HepG2 (cell line): Measurements from ENCODE around the gene CTXN1. TPM values are rescaled to one million over a fixed set of nuclear protein-coding genes. Genes with fewer than 3 reads are reported as not detected.

ENCODE experiments used
- AGO2 ChIP-seq: fragments of 200-400 bp; formaldehyde crosslinking; optimal IDR thresholded peaks from 2 replicates; pipeline ENCODE3; 2017; ENCODE audit warnings: mild to moderate bottlenecking, low read depth, low read length, moderate library complexity
- CBX1 ChIP-seq: IDR thresholded peaks from one replicate; pipeline ENCODE4 v1.6.1; 2016; ENCODE audit warnings: antibody characterized with exemption, low read depth
- CEBPG ChIP-seq: IDR thresholded peaks from 2 replicates; pipeline ENCODE4 v1.6.1; 2016
- GLMP ChIP-seq: sonication (generic); formaldehyde crosslinking; IDR thresholded peaks from 2 replicates; pipeline ENCODE4 v1.9.0; 2021; ENCODE audit warnings: missing genetic modification reagents, mild to moderate bottlenecking, borderline replicate concordance
- KDM3A ChIP-seq: IDR thresholded peaks from 2 replicates; pipeline ENCODE4 v1.6.1; 2018; ENCODE audit warnings: low read depth, missing compliant biosample characterization
- NBN ChIP-seq: fragments of 450-650 bp; conservative IDR thresholded peaks from 2 replicates; pipeline ENCODE4 v1.6.1; 2017
- POLR2A ChIP-seq, 2 experiments: IDR thresholded peaks; 2 replicates each; pipeline ENCODE4 v1.6.1; 2011; ENCODE audit warnings: low read depth in 2 of 2, low read length in 2 of 2, mild to moderate bottlenecking in 1 of 2, moderate library complexity in 1 of 2; ENCODE audit not compliant: insufficient read depth in 1 of 2
- RARA ChIP-seq: IDR thresholded peaks from 2 replicates; pipeline ENCODE4 v1.6.1; 2016; ENCODE audit warnings: missing genetic modification reagents, missing compliant biosample characterization
- SKIL ChIP-seq: sonication (generic); formaldehyde crosslinking; IDR thresholded peaks from 2 replicates; pipeline ENCODE4 v1.8.0; 2022; ENCODE audit warnings: missing genetic modification reagents, mild to moderate bottlenecking, moderate library complexity, borderline replicate concordance
- SP1 ChIP-seq, 2 experiments: fragments of 450-650 bp in 1 of 2; sonication (generic) in 1 of 2; formaldehyde crosslinking in 1 of 2; IDR thresholded peaks; 2 replicates each; pipeline versions ENCODE4 v1.4.0 to v1.6.1; 2016 to 2020; ENCODE audit warnings: missing genetic modification reagents in 1 of 2
- SRSF9 ChIP-seq: fragments of 200-400 bp; formaldehyde crosslinking; IDR thresholded peaks from 2 replicates; pipeline ENCODE4 v1.6.1; 2018; ENCODE audit warnings: borderline replicate concordance, mild to moderate bottlenecking, low read depth, low read length; ENCODE audit not compliant: insufficient read depth, poor library complexity, severe bottlenecking
- TFAP4 ChIP-seq: sonication (generic); IDR thresholded peaks from 2 replicates; pipeline ENCODE4 v1.6.1; 2016; ENCODE audit warnings: low read depth, borderline replicate concordance
- ZFX ChIP-seq: sonication (generic); formaldehyde crosslinking; IDR thresholded peaks from 2 replicates; pipeline ENCODE4 v1.4.0; 2020; ENCODE audit warnings: mild to moderate bottlenecking, low read depth, missing genetic modification reagents, moderate library complexity
- ZNF207 ChIP-seq: fragments of 450-650 bp; IDR thresholded peaks from 2 replicates; pipeline ENCODE4 v1.6.1; 2016; ENCODE audit warnings: antibody characterized with exemption, borderline replicate concordance
- ZNF431 ChIP-seq: sonication (generic); formaldehyde crosslinking; IDR thresholded peaks from 2 replicates; pipeline ENCODE4 v1.9.0; 2022; ENCODE audit warnings: missing genetic modification reagents, low read depth, mild to moderate bottlenecking, borderline replicate concordance
- ZNF501 ChIP-seq: sonication (generic); formaldehyde crosslinking; IDR thresholded peaks from 2 replicates; pipeline ENCODE4 v1.5.1; 2020; ENCODE audit warnings: mild to moderate bottlenecking, moderate library complexity, missing genetic modification reagents
- ZNF512 ChIP-seq: sonication (generic); formaldehyde crosslinking; IDR thresholded peaks from 2 replicates; pipeline ENCODE4 v1.4.0; 2020; ENCODE audit warnings: mild to moderate bottlenecking, missing genetic modification reagents
- ZNF766 ChIP-seq: sonication (generic); formaldehyde crosslinking; IDR thresholded peaks from 2 replicates; pipeline ENCODE4 v1.5.0; 2020; ENCODE audit warnings: missing genetic modification reagents, borderline replicate concordance
- ZNF891 ChIP-seq: sonication (generic); formaldehyde crosslinking; IDR thresholded peaks from 2 replicates; pipeline ENCODE4 v1.5.0; 2020; ENCODE audit warnings: mild to moderate bottlenecking, missing genetic modification reagents
- polyA plus RNA-seq, 8 experiments: library from polyadenylated mRNA; depleted of rRNA in 3 of 8; stranded (reverse) in 7 of 8; unstranded in 1 of 8; fragments of >200 nt; fragmentation: Illumina TruSeq in 4 of 8; extraction: Trizol in 4 of 8; gene quantifications; 2 replicates each; pipeline versions ENCODE4 v1.2.1 to v1.2.3, GENCODE V29; 2011 to 2016; ENCODE audit warnings: low read depth in 4 of 8, missing spikeins in 1 of 8, mixed read lengths in 1 of 8; ENCODE audit not compliant: insufficient read depth in 1 of 8
- total RNA-seq, 5 experiments: library from RNA; depleted of rRNA; stranded (reverse); fragments of >200 nt; fragmentation: Illumina TruSeq; extraction: Trizol; gene quantifications; 2 replicates each; pipeline ENCODE4 v1.2.3, GENCODE V29; 2016; ENCODE audit warnings: low read depth in 1 of 5
- TF ChIP-seq, protein P1 (sequence below): sonication (generic); formaldehyde crosslinking; IDR thresholded peaks from 2 replicates; pipeline ENCODE4 v1.5.1; 2020; ENCODE audit warnings: mild to moderate bottlenecking, missing genetic modification reagents, moderate library complexity

CTXN1 gene
- total and polyA plus RNA-seq, 2 of the 13 experiments (the other 11 are each of a cell fraction or from before 2014, with no cell fraction given): 0.11 TPM; not detected in 1

DNA sequence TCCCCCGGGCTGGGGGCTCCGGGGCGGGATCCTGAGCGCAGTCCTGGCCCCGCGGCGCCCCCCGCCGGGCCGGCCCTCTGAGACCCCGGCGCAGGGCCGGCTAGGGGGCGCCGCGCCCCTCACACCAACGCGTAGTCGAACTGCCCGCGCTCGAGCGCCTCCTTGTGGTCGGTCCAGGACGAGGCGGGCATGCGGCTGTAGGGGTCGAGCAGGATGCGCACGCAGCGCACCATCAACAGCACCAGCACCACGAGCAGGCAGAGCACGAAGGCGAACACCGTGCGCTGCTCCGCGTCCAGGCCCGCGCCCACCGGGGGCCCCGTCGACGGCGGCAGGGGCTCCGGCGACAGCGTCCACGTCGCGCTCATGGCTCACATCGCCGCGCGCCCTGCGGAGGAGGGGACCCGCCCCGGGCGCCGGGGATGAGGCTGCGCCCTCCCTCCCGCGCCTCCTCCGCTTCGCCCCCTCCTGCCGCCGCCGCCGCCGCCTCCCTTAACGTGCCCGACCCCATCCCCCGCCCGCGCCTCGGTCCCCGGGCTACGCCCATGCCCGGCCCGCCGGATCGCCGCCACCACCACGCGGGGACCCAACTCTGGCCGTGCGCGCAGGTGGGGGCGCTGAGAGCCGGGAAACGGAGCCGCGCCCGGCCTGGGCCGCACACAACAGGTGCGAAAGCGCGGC is 624 bp downstream of the CTXN1 start (continued):
- TF ChIP-seq SKIL (CRISPR knock-in tag) (no peak), ZNF431 (CRISPR knock-in tag) (no peak), TFAP4 (no peak), ZNF891 (CRISPR knock-in tag) (0 out of 2 replicates have a peak, but pooled peaks have one; percentile 47), ZNF207 (no peak), NBN (no peak), ZNF766 (CRISPR knock-in tag) (peak; percentile 85; the same call in 1 of the 2 replicates), KDM3A (CRISPR knock-in tag) (no peak), POLR2A (IDR thresholded peaks at IDR 0.05; ENCODE audit: insufficient read depth in 1 of 2, low read depth in 2 of 2, low read length in 2 of 2) (no peak), CEBPG (CRISPR knock-in tag) (no peak; the same call in 1 of the 2 replicates), ZNF512 (CRISPR knock-in tag) (no peak), ZFX (CRISPR knock-in tag) (peak; percentile 52; the same call in 1 of the 2 replicates), GLMP (CRISPR knock-in tag) (no peak), CBX1 (peak; percentile 71), SP1 (IDR thresholded peaks at IDR 0.05) (no peak), SP1 (CRISPR knock-in tag; IDR thresholded peaks at IDR 0.05) (peak; percentile 42; the same call in 1 of the 2 replicates), ZNF501 (no peak), RARA (CRISPR knock-in tag) (peak; percentile 38), SRSF9 (no peak), AGO2 (no peak)
- TF ChIP-seq, protein P1, sequence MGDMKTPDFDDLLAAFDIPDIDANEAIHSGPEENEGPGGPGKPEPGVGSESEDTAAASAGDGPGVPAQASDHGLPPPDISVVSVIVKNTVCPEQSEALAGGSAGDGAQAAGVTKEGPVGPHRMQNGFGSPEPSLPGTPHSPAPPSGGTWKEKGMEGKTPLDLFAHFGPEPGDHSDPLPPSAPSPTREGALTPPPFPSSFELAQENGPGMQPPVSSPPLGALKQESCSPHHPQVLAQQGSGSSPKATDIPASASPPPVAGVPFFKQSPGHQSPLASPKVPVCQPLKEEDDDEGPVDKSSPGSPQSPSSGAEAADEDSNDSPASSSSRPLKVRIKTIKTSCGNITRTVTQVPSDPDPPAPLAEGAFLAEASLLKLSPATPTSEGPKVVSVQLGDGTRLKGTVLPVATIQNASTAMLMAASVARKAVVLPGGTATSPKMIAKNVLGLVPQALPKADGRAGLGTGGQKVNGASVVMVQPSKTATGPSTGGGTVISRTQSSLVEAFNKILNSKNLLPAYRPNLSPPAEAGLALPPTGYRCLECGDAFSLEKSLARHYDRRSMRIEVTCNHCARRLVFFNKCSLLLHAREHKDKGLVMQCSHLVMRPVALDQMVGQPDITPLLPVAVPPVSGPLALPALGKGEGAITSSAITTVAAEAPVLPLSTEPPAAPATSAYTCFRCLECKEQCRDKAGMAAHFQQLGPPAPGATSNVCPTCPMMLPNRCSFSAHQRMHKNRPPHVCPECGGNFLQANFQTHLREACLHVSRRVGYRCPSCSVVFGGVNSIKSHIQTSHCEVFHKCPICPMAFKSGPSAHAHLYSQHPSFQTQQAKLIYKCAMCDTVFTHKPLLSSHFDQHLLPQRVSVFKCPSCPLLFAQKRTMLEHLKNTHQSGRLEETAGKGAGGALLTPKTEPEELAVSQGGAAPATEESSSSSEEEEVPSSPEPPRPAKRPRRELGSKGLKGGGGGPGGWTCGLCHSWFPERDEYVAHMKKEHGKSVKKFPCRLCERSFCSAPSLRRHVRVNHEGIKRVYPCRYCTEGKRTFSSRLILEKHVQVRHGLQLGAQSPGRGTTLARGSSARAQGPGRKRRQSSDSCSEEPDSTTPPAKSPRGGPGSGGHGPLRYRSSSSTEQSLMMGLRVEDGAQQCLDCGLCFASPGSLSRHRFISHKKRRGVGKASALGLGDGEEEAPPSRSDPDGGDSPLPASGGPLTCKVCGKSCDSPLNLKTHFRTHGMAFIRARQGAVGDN (CRISPR knock-in tag): peak; percentile 94
